GM18951 (cell line): ENCODE data around the gene ECSIT.
"Not testable (repeated sequence)": the region's sequence is repeated elsewhere in the genome, so short reads cannot be mapped to it uniquely, and the experiment has no call there.

ENCODE experiments used
- POLR2A ChIP-seq: IDR thresholded peaks from 4 replicates; pipeline ENCODE4 v1.6.1; 2011; ENCODE audit warnings: mild to moderate bottlenecking; ENCODE audit not compliant: insufficient read length, insufficient read depth; ENCODE audit errors: extremely low read depth
- in situ Hi-C: fragments of 300-500 bp; cut with MboI; formaldehyde crosslinking; loops from one replicate; pipeline ENCODE4 v1.12.0; 2022; ENCODE audit warnings: low sequenced_read_pairs, mixed read lengths, inconsistent platforms; ENCODE audit not compliant: unreplicated experiment

The ECSIT gene

DNA sequence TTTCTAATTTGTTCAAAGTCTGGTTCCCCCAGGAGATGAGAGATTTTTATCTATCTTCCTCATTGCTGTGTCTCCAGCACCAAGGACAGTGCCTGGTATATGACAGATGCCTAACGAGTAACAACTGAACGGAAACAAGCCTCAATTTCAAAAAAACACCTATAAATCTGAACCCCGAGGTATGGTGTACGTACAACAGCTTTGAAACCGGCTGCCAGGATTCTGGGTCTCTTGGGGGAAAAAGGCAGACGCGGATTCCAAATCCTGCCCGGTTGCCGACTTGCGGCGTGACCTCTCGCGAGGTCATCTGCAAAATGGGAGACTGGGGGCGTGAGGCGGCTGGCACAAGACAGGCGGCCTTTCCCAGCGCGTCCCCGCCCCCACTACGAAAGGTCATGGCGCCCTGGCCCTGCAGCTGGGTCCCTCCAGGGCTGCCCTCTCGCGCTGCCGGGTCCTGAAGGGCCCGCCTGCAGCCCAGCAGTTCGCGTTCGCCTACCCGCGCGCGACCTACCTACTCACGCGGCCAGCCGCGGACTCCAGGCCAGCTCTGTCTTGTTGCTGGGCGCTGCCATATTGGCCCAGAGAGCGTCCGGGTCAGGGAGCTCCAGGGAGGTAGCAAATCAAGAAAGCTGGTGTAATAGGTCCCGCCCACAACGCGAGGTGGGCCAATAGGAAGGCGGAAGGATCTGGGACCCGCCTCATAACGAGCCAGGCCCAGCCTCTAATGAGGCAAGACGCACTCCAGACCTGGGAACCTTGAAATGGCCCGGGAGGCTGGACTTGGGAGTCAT, at the start of gene ECSIT:
ECSIT (minus strand) TSS at position 584 of the 791 bp plus-strand sequence. CDS start 9,964 bp downstream, outside the sequence.
- in situ Hi-C loops = no loop called here
- TF ChIP-seq POLR2A = peak; percentile 66

- in situ Hi-C loops = no loop called here
- no peak for TF ChIP-seq POLR2A
Observed at GRCh38 chr19:11577451-11578257, 48.7 kb upstream of the ECSIT start, which contains the start of gene ACP5. Gene ACP5, minus strand, starts transcription at chr19:11577645. Its CDS starts 328 bp downstream, at chr19:11577317.

DNA sequence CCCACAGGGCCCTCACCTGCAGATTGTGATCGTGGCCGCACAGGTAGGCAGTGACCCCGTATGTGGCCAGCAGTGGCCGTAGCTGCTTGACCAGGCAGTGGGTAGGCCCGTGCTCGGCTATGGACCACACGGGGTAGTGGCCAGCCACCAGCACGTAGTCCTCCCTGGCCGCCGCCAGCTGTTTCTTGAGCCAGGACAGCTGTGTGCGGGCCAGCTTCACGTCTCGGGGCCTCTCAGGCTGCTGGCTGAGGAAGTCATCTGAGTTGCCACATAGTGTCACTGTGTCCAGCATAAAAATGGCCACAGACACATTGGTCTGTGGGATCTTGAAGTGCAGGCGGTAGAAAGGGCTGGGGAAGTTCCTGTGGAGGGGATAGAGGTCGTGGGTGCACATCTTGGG, 47.3 kb upstream of the ECSIT start:
- in situ Hi-C loops = no loop called here
- no peak for TF ChIP-seq POLR2A

DNA sequence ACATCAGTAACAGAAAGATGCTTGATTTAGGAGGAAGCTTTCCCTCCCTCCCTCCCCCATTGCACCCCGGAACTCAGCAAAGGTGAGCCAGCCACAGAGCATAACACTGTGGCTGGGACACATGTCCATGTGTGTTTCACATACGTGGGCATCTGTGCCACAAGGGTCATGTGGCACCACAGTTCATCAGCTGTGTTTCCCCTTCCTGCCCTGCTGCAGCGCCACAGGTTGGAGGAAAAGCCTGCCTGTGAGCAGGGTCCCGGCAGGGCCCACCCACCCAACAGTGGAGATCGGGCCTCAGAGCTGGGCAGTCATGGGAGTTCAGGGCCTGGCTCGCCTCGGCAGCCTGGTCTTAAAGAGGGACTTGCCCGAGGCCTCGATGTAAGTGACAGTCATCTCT, 45.8 kb upstream of the ECSIT start:
- in situ Hi-C loops = no loop called here
- no peak for TF ChIP-seq POLR2A

DNA sequence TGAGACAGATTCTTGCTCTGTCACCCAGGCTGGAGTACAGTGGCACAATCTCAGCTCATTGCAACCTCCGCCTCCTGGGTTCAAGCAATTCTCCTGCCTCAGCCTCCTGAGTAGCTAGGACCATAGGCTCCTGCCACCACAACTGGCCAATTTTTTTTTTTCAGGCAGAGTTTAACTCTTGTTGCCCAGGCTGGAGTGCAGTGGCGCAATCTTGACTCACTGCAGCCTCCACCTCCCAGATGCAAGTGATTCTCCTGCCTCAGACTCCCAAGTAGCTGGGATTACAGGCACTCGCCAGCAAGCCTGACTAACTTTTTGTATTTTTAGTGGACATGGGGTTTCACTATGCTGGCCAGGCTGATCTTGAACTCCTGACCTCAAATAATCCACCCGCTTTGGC, 44.8 kb upstream of the ECSIT start:
- in situ Hi-C loops = not testable (repeated sequence)

DNA sequence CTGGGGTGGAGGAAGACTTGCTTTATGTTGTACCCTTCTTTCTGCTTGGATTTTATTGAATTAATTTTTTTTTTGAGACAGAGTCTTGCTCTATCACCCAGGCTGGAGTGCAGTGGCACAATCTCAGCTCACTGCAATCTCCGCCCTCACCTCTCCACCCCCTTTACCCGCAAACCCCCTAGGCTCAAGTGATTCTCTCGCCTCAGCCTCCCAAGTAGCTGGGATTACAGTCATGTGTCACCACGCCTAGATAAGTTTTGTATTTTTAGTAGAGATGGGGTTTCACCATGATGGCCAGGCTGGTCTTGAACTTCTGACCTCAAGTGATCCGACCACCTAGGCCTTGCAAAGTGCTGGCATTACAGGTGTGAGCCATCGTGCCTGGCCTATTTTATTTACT, 44.4 kb upstream of the ECSIT start:
- in situ Hi-C loops = not testable (repeated sequence)

DNA sequence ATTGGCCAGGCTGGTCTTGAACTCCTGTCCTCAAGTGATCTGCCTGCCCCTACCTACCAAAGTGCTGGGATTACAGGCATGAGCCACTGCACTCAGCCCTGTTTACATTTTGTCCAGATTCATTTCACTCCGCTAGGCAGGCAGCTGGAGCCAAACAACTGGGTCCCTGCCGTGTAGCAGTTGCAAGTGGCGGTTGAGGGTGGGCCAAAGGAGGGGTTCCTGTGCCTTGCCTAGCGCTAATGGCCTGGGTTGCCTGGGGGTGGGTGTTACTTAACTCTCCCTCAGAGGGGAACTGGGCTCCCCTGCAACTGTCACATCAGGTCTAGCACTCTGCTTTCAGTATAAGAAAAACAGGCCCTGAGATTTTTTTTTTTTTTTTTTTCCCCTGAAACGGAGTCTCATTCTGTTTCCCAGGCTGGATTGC, 41.1 kb upstream of the ECSIT start:
- in situ Hi-C loops = no loop called here
- no peak for TF ChIP-seq POLR2A

DNA sequence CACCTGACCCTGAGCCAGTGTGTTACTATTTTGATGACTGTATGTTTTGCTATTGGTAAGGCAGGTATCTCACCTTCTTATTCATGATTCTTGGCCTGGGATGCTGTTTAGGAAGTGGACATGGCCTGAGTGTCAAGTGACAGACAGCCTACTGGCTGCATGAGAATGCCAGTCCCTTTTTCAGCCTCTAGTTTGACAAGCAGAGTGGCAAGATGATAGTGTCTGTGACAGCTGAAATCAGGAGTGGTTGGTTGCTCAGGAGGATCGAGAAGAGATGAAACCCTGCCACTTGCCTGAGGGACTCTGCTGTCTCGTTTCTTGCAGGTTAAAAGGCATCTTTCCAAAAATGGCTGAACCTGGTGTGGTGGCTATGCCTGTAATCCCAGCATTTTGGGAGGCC, 37.2 kb upstream of the ECSIT start:
- in situ Hi-C loops = no loop called here
- no peak for TF ChIP-seq POLR2A

- in situ Hi-C loops = not testable (repeated sequence)
Observed at GRCh38 chr19:11565649-11565980, 36.7 kb upstream of the ECSIT start.

DNA sequence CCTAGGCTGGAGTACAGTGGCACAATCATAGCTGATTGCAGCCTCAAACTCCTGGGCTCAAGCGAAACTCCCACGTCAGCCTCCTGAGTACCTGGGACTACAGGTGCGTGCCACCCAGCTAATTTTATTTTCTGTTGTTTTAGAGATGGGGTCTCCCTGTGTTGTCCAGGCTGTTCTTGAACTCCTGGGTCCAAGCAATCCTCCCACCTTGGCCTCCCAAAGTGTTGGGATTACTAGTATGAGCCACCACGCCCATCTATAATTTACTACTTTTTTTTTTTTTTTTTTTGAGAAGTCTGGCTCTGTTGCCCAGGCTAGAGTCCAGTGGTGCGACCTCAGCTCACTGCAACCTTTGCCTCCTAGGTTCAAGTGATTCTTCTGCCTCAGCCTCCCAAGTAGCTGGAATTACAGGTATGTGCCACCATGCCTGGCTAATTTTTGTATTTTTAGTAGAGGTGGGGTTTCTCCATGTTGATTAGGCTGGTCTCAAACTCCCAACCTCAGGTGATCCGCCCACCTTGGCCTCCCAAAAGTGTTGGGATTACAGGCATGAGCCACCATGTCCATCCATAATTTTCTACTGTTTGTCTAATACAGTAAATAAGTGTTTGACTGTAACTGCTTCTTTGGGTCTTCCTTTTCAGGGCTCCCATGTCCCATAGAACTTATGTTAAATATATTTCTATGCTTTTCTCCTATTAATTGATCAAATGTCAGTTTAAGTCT, 35.3 kb upstream of the ECSIT start:
- in situ Hi-C loops = not testable (repeated sequence)

- no peak for TF ChIP-seq POLR2A
- in situ Hi-C loops = no loop called here
Observed at GRCh38 chr19:11563532-11563931, 34.6 kb upstream of the ECSIT start.

DNA sequence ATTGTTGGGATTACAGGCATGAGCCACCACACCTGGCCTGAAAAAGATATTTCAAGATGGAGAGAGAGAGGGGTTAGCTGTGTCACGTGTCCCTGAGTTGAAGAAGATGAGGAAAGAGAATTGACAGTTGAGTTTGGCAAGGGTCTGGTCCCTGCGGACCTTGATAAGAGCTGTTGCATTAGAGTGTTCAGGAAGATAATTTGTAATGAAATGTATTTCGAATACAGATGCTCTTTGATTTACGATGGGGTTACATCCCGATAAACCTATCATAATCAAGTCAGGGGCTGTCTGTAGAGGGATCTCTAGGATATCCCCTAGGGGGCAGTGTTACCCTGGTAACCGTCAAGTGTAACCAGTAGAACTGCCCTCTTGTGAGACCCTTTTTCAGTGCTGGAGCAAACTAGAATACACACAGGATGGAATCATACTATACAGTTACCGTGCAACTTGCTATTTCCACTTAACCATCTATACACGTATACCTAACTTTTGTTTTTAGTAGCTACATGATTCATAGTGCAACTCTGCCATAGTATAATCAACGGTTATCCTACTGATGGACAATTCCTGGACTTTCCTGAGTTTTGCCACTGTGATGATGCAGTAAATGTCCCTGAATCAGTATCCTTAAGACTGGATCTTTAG, 31.6 kb upstream of the ECSIT start:
- TF ChIP-seq POLR2A = peak; percentile 15
- in situ Hi-C loops = no loop called here
